ENCODE measurements around the gene SEMA6A. TPM values are rescaled to one million over a fixed set of nuclear protein-coding genes. Genes with fewer than 3 reads are reported as not detected.

Gene SEMA6A
- total and polyA plus RNA-seq, 10 of the 15 experiments (the other 5 are each of a cell fraction or from before 2014, with no cell fraction given): 0.16 to 10.2 (median 1.1) TPM

DNA sequence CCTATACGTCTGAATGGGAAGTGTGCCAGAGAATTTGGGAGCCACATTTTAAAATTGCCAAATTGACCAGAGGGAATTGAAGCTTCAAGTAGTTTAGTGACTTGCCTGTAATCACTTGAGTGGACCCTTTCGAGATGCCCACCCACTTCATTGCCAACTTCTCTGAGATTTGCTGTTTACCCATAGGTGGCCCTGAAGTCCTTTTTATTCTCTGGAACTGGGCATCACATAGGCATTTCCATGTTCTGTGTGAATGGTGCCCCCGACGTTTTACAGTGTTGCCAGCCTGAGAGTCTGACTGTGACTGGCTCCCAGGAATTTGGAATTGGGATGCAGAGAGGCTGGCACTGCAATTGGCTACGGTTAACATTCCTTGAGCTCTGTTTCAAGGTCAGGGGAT lies 158.6 kb downstream of the SEMA6A start (continued):
- no peak for TF ChIP-seq IRF4 (IDR thresholded peaks at IDR 0.05; ENCODE audit: low read depth, low read length)
- TF ChIP-seq SRF (IDR thresholded peaks at IDR 0.05; ENCODE audit: low read depth in 2 of 2, low read length in 2 of 2): no peak
- TF ChIP-seq CBFB (IDR thresholded peaks at IDR 0.05; ENCODE audit: low read depth): no peak
- no peak for TF ChIP-seq CHD1 (IDR thresholded peaks at IDR 0.05; ENCODE audit: low read depth, low read length)
- TF ChIP-seq NFYA (IDR thresholded peaks at IDR 0.05; ENCODE audit: borderline replicate concordance, low read depth, low read length): no peak

DNA sequence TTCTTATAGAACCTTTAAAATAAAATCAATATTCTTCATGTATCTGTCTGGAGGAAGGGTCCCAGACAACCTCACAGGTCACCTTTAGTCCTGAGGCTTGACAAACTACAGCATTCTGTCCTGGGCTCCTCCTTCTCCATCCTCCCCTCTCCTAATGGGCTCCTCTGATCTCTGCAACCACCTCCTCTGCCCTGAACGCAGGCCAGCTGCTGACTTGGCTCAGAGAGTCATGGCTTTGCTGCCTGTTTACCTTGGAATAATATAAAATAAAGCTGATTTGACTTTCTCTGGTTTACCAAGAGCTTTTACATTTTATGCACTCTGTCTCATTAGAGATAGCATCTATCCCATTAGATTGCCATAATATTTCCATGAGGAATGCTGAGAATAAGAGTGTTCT lies 159.4 kb downstream of the SEMA6A start:
- ChIA-PET CTCF (interaction anchor here (1.1 kb wide), 1 partner anchor 362 kb away, joined by 3 read pairs; no protein-coding TSS in a partner anchor), POLR2A (interaction anchor here (0.6 to 1.1 kb wide), 2 partner anchors 10 to 13 kb away, joined by 3 read pairs; no protein-coding TSS in a partner anchor), RAD21 (ENCODE audit: unreplicated experiment) (no interaction called here), SMC1A (ENCODE audit: uncharacterized antibody, unreplicated experiment) (interaction anchor here (1.1 kb wide), 1 partner anchor 110 kb away, joined by 3 read pairs; no protein-coding TSS in a partner anchor)
- Histone ChIP-seq H3K9me3 (replicated peaks; ENCODE audit: control insufficient read depth, insufficient read depth, low read length) (no peaks in the 10 kb centered on the region), H3K27ac (ENCODE audit: control insufficient read depth, insufficient read depth) (no peak overlapping the region), H3K27me3 (replicated peaks in 1 of 2; ENCODE audit: control insufficient read depth in 2 of 2, insufficient read depth in 2 of 2, low read length in 1 of 2) (no peaks in the 10 kb centered on the region), H3K9ac (ENCODE audit: control insufficient read depth, insufficient read depth, low read length) (no peak overlapping the region), H3K4me2 (ENCODE audit: control insufficient read depth, insufficient read depth) (no peak overlapping the region), H2AFZ (ENCODE audit: control insufficient read depth, low read depth, low read length) (no peak overlapping the region), H4K20me1 (ENCODE audit: control insufficient read depth, insufficient read depth) (no peaks in the 10 kb centered on the region), H3K4me1 (ENCODE audit: control insufficient read depth, insufficient read depth, low read length) (no peaks in the 10 kb centered on the region), H3K36me3 (ENCODE audit: control insufficient read depth in 2 of 2, insufficient read depth in 2 of 2, low read length in 1 of 2) (no peaks in the 10 kb centered on the region), H3K79me2 (ENCODE audit: control insufficient read depth, insufficient read depth, low read length) (no peaks in the 10 kb centered on the region), H3K4me3 (no peak overlapping the region)
- intact Hi-C loops (cut with micrococcal nuclease; ENCODE audit: unreplicated experiment): no loop called here
- in situ Hi-C loops (cut with MboI): no loop called here
- WGBS (ENCODE audit: insufficient coverage, insufficient replicate concordance, low lambda C conversion rate, missing lambda C conversion rate): 42% methylated on average over 1 of the region's 1 CpG
- FAIRE-seq (no peak), DNase-seq (ENCODE audit: low read depth, low spot score) (no peak), ATAC-seq (no peak)
- TF ChIP-seq BHLHE40 (IDR thresholded peaks at IDR 0.05; ENCODE audit: borderline replicate concordance in 1 of 2, low read depth in 2 of 2, low read length in 1 of 2) (no peak), NR2C2 (IDR thresholded peaks at IDR 0.05; ENCODE audit: borderline replicate concordance, control insufficient read depth, insufficient read length, low read depth) (no peak), YBX1 (IDR thresholded peaks at IDR 0.05) (no peak), RUNX3 (IDR thresholded peaks at IDR 0.05; ENCODE audit: low read length) (no peak)
- TF ChIP-seq, protein P1, sequence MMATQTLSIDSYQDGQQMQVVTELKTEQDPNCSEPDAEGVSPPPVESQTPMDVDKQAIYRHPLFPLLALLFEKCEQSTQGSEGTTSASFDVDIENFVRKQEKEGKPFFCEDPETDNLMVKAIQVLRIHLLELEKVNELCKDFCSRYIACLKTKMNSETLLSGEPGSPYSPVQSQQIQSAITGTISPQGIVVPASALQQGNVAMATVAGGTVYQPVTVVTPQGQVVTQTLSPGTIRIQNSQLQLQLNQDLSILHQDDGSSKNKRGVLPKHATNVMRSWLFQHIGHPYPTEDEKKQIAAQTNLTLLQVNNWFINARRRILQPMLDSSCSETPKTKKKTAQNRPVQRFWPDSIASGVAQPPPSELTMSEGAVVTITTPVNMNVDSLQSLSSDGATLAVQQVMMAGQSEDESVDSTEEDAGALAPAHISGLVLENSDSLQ (IDR thresholded peaks at IDR 0.05): no peak
- no TSS peak for BruUV-seq (replicated peaks)
